ENCODE data around the gene HCN4. TPM values are rescaled to one million over a fixed set of nuclear protein-coding genes. Genes with fewer than 3 reads are reported as not detected.

Gene HCN4
- total and polyA plus RNA-seq, 2 of the 8 experiments (the other 6 are each of a cell fraction or from before 2014, with no cell fraction given), result 3.7 to 8.5 TPM

DNA sequence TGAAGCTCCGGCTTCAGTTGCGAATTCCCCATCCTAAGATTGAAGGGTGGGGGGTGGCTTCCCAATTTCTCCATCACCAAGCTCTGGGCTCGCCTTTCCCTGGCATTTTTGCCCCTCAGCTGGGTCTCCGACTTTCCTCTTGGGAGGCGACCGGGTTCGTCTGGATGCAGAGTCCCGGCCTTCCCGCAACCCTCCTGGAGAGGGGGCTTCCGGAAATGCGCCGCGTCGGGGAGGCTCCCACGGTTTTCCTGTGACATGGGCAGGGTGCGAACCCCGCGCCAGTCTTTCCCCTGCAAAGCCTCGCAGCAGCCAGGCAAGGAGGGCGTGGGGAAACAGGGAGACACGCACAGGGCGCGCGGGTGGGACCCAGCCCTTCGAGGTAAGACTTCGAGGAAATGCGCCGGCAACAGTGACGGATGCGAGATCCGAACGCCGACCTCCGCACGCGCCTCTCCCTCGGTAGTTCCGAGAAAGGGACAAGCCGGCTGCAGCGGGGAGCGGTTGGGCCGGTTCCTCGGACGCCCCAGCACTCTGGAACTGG lies 466 bp upstream of the HCN4 start:
- H2BK15ac ChIP-seq (ENCODE audit: low read length), result no peak overlapping the region
- peaks cover 0 to 34% of the 10 kb centered on the region in 2 experiments; a peak in 2 of 4 replicates for H3K79me2 ChIP-seq (ENCODE audit: control insufficient read depth in 1 of 2, insufficient read depth in 2 of 2, low read length in 2 of 2)
- no peak overlapping the region; the same call in 1 of the 2 replicates for H4K8ac ChIP-seq (ENCODE audit: extremely low read depth, insufficient read depth, low read length)
- no peak overlapping the region; a peak in 1 of 7 replicates for H3K9ac ChIP-seq (replicated peaks in 1 of 4; ENCODE audit: extremely low read depth in 1 of 4, low read depth in 3 of 4, low read length in 3 of 4)
- no peak overlapping the region for H4K5ac ChIP-seq (ENCODE audit: insufficient read length, low read depth, low read length)
- no peak overlapping the region for H2BK20ac ChIP-seq (ENCODE audit: low read length)
- 0 out of 2 replicates have a peak overlapping the region, but pooled peaks have one; percentile 80 for H2BK12ac ChIP-seq (ENCODE audit: low read depth, low read length)
- no peaks in the 10 kb centered on the region for H3K36me3 ChIP-seq (ENCODE audit: control insufficient read depth in 2 of 4, insufficient read depth in 4 of 4, low read length in 3 of 4)
- CTCF ChIA-PET (ENCODE audit: partially characterized antibody), result interaction anchor here (0.7 to 1.8 kb wide), 5 partner anchors 10 to 44 kb away, joined by 3 to 4 read pairs (median 3); no protein-coding TSS in a partner anchor
- DNase-seq (ENCODE audit: low read depth in 1 of 2, low spot score in 2 of 2) (peak in 1 of 2 experiments; percentile 67), FAIRE-seq (no peak)
- no peak overlapping the region for H3K23ac ChIP-seq (ENCODE audit: insufficient read length)
- no peak overlapping the region; the same call in none of the 2 replicates for H3K18ac ChIP-seq (ENCODE audit: extremely low read depth, low read length)
- H3K14ac ChIP-seq (ENCODE audit: insufficient read length), result no peak overlapping the region
- H4K91ac ChIP-seq (replicated peaks; ENCODE audit: insufficient read length, low read length), result no peak overlapping the region
- no peaks in the 10 kb centered on the region for H3K9me3 ChIP-seq (ENCODE audit: insufficient read depth in 2 of 2, low read depth in 1 of 2, low read length in 1 of 2)
- H3K27me3 ChIP-seq (replicated peaks in 1 of 4; ENCODE audit: control insufficient read depth in 3 of 4, extremely low read depth in 1 of 4, insufficient read depth in 3 of 4, low read length in 3 of 4), result peaks cover 0 to 26% (median 20%) of the 10 kb centered on the region in 4 experiments; a peak in 6 of 7 replicates
- POLR2A ChIA-PET (ENCODE audit: partially characterized antibody), result interaction anchor here (1.3 to 4.1 kb wide), 3 partner anchors 10 to 50 kb away, joined by 5 to 17 read pairs (median 5); no protein-coding TSS in a partner anchor
- no peak overlapping the region for H2AK5ac ChIP-seq (ENCODE audit: low read depth, low read length)
- peak overlapping the region; percentile 64 to 97 for H3K4me2 ChIP-seq (ENCODE audit: insufficient read depth in 1 of 2, low read depth in 2 of 2, low read length in 2 of 2)
- no peak overlapping the region for H3K4ac ChIP-seq (replicated peaks; ENCODE audit: insufficient read length, low read depth, low read length)
- peaks cover 10% of the 10 kb centered on the region for H3K79me1 ChIP-seq (ENCODE audit: low read depth, low read length)
- 2% methylated on average over 35 of the region's 44 CpGs; no CpG with 5 or more reads in 1 of the 2 experiments for WGBS, 2 experiments (ENCODE audit: extremely low coverage in 1 of 2, insufficient coverage in 1 of 2, insufficient read length in 1 of 2, insufficient replicate concordance in 2 of 2, low coverage in 1 of 2, low lambda C conversion rate in 2 of 2, missing lambda C conversion rate in 1 of 2)
- peak overlapping the region; percentile 68 to 84 (median 76) for H3K4me3 ChIP-seq (ENCODE audit: extremely low read depth in 1 of 4, insufficient read depth in 2 of 4, low read depth in 3 of 4, low read length in 4 of 4)
- peak overlapping the region; percentile 24; the same call in 1 of the 2 replicates for H2BK5ac ChIP-seq (ENCODE audit: low read depth, low read length)
- H3K23me2 ChIP-seq (ENCODE audit: low read depth, low read length), result peaks cover 17% of the 10 kb centered on the region
- H2AFZ ChIP-seq (ENCODE audit: low read length), result peak overlapping the region; percentile 68; the same call in 1 of the 2 replicates
- H3K4me1 ChIP-seq (replicated peaks in 1 of 4; ENCODE audit: control insufficient read depth in 3 of 4, insufficient read depth in 4 of 4, low read length in 3 of 4), result peaks cover 15 to 45% (median 24%) of the 10 kb centered on the region in 4 experiments
- H3K27ac ChIP-seq (ENCODE audit: low read depth, low read length), result no peak overlapping the region
- H2BK120ac ChIP-seq (replicated peaks; ENCODE audit: low read depth, low read length), result no peak overlapping the region
- no peak overlapping the region for H3K56ac ChIP-seq (replicated peaks; ENCODE audit: insufficient read length, low read depth, low read length)
- peaks cover 17 to 24% of the 10 kb centered on the region in 2 experiments for H4K20me1 ChIP-seq (replicated peaks in 1 of 2; ENCODE audit: control insufficient read depth in 1 of 2, insufficient read depth in 2 of 2, low read length in 2 of 2)
- no peak for TF ChIP-seq RFX5 (IDR thresholded peaks at IDR 0.05; ENCODE audit: borderline replicate concordance, low read depth, low read length)
- TF ChIP-seq EP300 (IDR thresholded peaks at IDR 0.05; ENCODE audit: borderline replicate concordance in 1 of 2, low read depth in 2 of 2, low read length in 2 of 2), result no peak
- TF ChIP-seq TEAD4 (IDR thresholded peaks at IDR 0.05; ENCODE audit: low read depth, low read length), result no peak
- no peak for TF ChIP-seq POLR2AphosphoS5 (IDR thresholded peaks at IDR 0.05; ENCODE audit: low read depth, low read length)
- no peak for TF ChIP-seq SIX5 (IDR thresholded peaks at IDR 0.05; ENCODE audit: low read depth, low read length)
- TF ChIP-seq SUZ12 (IDR thresholded peaks at IDR 0.05; ENCODE audit: low read length), result peak; percentile 56; the same call in 1 of the 2 replicates
- no peak for TF ChIP-seq CBX8 (IDR thresholded peaks at IDR 0.05; ENCODE audit: borderline replicate concordance, low read depth, low read length)
- TF ChIP-seq GTF2F1 (IDR thresholded peaks at IDR 0.05; ENCODE audit: borderline replicate concordance, low read depth, low read length), result no peak
- TF ChIP-seq BACH1 (IDR thresholded peaks at IDR 0.05; ENCODE audit: low read length), result no peak
- TF ChIP-seq POU5F1 (IDR thresholded peaks at IDR 0.05; ENCODE audit: low read depth, low read length), result no peak
- TF ChIP-seq JUN (IDR thresholded peaks at IDR 0.05; ENCODE audit: low read depth, low read length), result no peak
- no peak for TF ChIP-seq SIRT6 (IDR thresholded peaks at IDR 0.05; ENCODE audit: low read length)
- no peak for TF ChIP-seq RAD21 (IDR thresholded peaks at IDR 0.05 in 1 of 2, conservative IDR thresholded peaks at IDR 0.05 in 1 of 2; ENCODE audit: low read depth in 2 of 2, low read length in 2 of 2)
